Kidney (tissue), 14 donors: Measurements from ENCODE around the gene AMPD1. TPM values are rescaled to one million over a fixed set of nuclear protein-coding genes. Genes with fewer than 3 reads are reported as not detected.

Experiments
- DNase-seq, 5 donors: peaks; one replicate each; pipeline ENCODE4 v3.0.0-alpha.2; 2013 to 2020
- FAIRE-seq: peaks from 2 replicates; lab custom pipeline; 2012; peaks lifted over from hg19 to GRCh38; lab: Jason Lieb, UNC
- H3K27ac ChIP-seq, 2 donors: one replicate each; pipeline ENCODE4 v1.7.0; 2013; ENCODE audit warnings: low read depth in 2 of 2, low read length in 2 of 2, inconsistent platforms in 1 of 2
- H3K27me3 ChIP-seq: one replicate; pipeline ENCODE4 v1.7.1; 2013; ENCODE audit warnings: low read length, inconsistent platforms; ENCODE audit not compliant: control insufficient read depth, insufficient read depth
- H3K36me3 ChIP-seq, 3 donors: one replicate each; pipeline versions ENCODE4 v1.7.0 to v1.7.1; 2013; ENCODE audit warnings: low read length in 3 of 3, control low read depth in 1 of 3, inconsistent platforms in 1 of 3; ENCODE audit not compliant: insufficient read depth in 3 of 3, control insufficient read depth in 2 of 3
- H3K4me1 ChIP-seq, 3 donors: one replicate each; pipeline versions ENCODE4 v1.7.0 to v1.7.1; 2013; ENCODE audit warnings: low read length in 3 of 3, inconsistent platforms in 1 of 3, low read depth in 1 of 3; ENCODE audit not compliant: control insufficient read depth in 2 of 3, insufficient read depth in 2 of 3
- H3K4me3 ChIP-seq, 3 donors: one replicate each; pipeline versions ENCODE4 v1.7.0 to v1.8.1; 2013; ENCODE audit warnings: low read length in 3 of 3, control low read depth in 1 of 3, inconsistent platforms in 1 of 3
- H3K9ac ChIP-seq, 3 donors: one replicate each; pipeline versions ENCODE4 v1.7.0 to v1.7.1; 2013; ENCODE audit warnings: low read length in 3 of 3, control low read depth in 1 of 3, inconsistent platforms in 1 of 3
- H3K9me3 ChIP-seq, 3 donors: one replicate each; pipeline versions ENCODE4 v1.7.0 to v1.7.1; 2013; ENCODE audit warnings: low read length in 3 of 3, control low read depth in 1 of 3, inconsistent platforms in 1 of 3; ENCODE audit not compliant: control insufficient read depth in 2 of 3, insufficient read depth in 1 of 3
- CTCF ChIP-seq: IDR thresholded peaks from 3 replicates; pipeline ENCODE4 v1.5.1; 2012; ENCODE audit warnings: mild to moderate bottlenecking, moderate library complexity, borderline replicate concordance; ENCODE audit not compliant: insufficient read depth; ENCODE audit errors: extremely low read depth
- intact Hi-C: fragments of 100-400 bp; cut with DNase I; formaldehyde crosslinking; loops from one replicate; pipeline ENCODE4 v1.11.1; 2022
- polyA plus RNA-seq: library from polyadenylated mRNA; stranded (reverse); fragments of 350-450 nt; fragmentation: Illumina TruSeq; extraction: RNeasy Lipid Tissue Mini Kit (QIAGEN cat#74804); gene quantifications from one replicate; pipeline ENCODE4 v1.2.3, GENCODE V29; 2014; ENCODE audit warnings: low read depth, low replicate concordance; ENCODE audit not compliant: insufficient read depth
- total RNA-seq: library from RNA; stranded (reverse); fragmentation: NEBNext Ultra II Directional; extraction: Animal tissue kit (Norgen Biotek cat#: 25700); gene quantifications from one replicate; pipeline ENCODE4 v1.2.1, GENCODE V29; 2021
- donor health status: control.
- donor health status: control.
- donor health status: control.
- donor health status: control.
- donor health status: control.
- donor health status: DM: yes; HTN: yes; CAD: no.
- donor health status: Normal renal cell carcinoma (clear cell type).

AMPD1 gene
- total and polyA plus RNA-seq, 2 donors from 2014 or later, result 1.5 TPM; not detected in 1

DNA sequence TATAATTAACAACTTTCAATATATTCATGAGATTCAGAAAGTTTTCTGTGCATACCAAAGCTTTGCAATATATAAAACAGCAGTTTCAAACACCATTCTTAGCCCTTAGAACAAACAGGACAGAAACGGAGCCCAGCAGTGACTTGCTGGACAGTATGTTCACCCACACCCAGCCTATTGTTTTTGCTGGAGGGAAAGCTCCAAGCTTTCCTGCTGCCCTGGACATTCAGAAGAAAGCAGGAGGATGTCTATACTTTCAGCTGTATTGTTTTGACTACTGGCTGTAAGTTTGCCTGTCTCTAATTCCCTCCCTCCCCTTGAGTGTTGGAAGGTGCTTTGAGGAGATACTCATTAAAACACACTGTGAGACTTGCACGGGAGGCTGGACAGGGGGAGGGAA, 35.1 kb downstream of the AMPD1 start:
- no peaks in the 10 kb centered on the region for H3K9me3 ChIP-seq
- no peak for FAIRE-seq
- no peak overlapping the region for H3K4me3 ChIP-seq
- H3K27ac ChIP-seq, result no peak overlapping the region
- TF ChIP-seq CTCF, result no peak
- no peaks in the 10 kb centered on the region for H3K27me3 ChIP-seq
- intact Hi-C loops, result no loop called here
- no peaks in the 10 kb centered on the region for H3K36me3 ChIP-seq
- H3K9ac ChIP-seq, result no peak overlapping the region
- DNase-seq, result peak in 1 of 5 donors; percentile 5
- H3K4me1 ChIP-seq, result no peaks in the 10 kb centered on the region

GRCh38 chr1:114651893-114652292, 43.5 kb downstream of the AMPD1 start:
- H3K4me1 ChIP-seq, result no peaks in the 10 kb centered on the region
- no peak overlapping the region for H3K27ac ChIP-seq
- TF ChIP-seq CTCF, result no peak
- intact Hi-C loops, result no loop called here
- H3K9me3 ChIP-seq, result no peaks in the 10 kb centered on the region
- H3K27me3 ChIP-seq, result no peaks in the 10 kb centered on the region
- no peak overlapping the region for H3K4me3 ChIP-seq
- H3K36me3 ChIP-seq, result no peaks in the 10 kb centered on the region
- FAIRE-seq (no peak), DNase-seq (no peak)
- no peak overlapping the region for H3K9ac ChIP-seq

DNA sequence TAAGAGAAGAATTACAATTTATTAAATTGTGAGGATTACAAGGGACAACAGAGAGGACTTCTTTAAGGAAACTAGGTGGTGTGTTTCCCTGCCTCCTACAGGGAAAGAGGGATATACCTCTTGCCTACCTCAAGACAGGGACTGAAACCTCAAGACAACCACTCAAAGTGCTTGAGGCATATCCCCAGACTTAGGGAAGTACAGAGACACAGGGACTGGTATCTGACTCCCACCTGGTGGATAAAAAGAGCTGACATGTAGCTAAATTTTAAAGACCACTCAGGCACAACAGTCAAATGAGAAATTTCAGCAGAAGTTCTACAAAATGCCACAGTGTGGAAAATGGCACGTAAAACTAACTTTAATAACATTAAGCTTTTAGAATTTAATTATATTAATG, 46.8 kb downstream of the AMPD1 start:
- no peak for FAIRE-seq
- H3K27ac ChIP-seq, result no peak overlapping the region
- no peak for TF ChIP-seq CTCF
- H3K9me3 ChIP-seq, result no peaks in the 10 kb centered on the region
- no peaks in the 10 kb centered on the region for H3K36me3 ChIP-seq
- no peaks in the 10 kb centered on the region for H3K27me3 ChIP-seq
- no peak overlapping the region for H3K9ac ChIP-seq
- H3K4me1 ChIP-seq, result no peaks in the 10 kb centered on the region
- no peak for DNase-seq
- no peak overlapping the region for H3K4me3 ChIP-seq
- intact Hi-C loops, result no loop called here

- no peak overlapping the region for H3K9ac ChIP-seq
- H3K9me3 ChIP-seq, result no peaks in the 10 kb centered on the region
- no peak overlapping the region for H3K4me3 ChIP-seq
- intact Hi-C loops, result no loop called here
- no peaks in the 10 kb centered on the region for H3K27me3 ChIP-seq
- no peak overlapping the region for H3K27ac ChIP-seq
- DNase-seq, result no peak
- no peaks in the 10 kb centered on the region for H3K36me3 ChIP-seq
- no peak for FAIRE-seq
- no peaks in the 10 kb centered on the region for H3K4me1 ChIP-seq
- TF ChIP-seq CTCF, result no peak
These were observed 54.0 kb downstream of the AMPD1 start for GRCh38 chr1:114641377-114641776.
